Measurements from ENCODE around the gene TMEM140.

- TF ChIP-seq CTCF (IDR thresholded peaks at IDR 0.05), result no peak
- TF ChIP-seq POLR2AphosphoS5 (IDR thresholded peaks at IDR 0.05), result no peak
Measured at GRCh38 chr7:135197343-135197742, 49.5 kb downstream of the TMEM140 start.
